HEK293 (cell line): ENCODE results near the gene TBCK.
A peak's percentile ranks its signal among the peaks of the same experiment; 100 is the strongest.

Experiments used
- CTCF ChIA-PET: fragments of 350-600 bp; formaldehyde crosslinking; extraction: SDS; loops from one replicate; lab custom pipeline; 2021; ENCODE audit warnings: antibody characterized with exemption; lab: Yijun Ruan, JAX
- POLR2A ChIA-PET: fragments of 300-600 bp; formaldehyde crosslinking; extraction: SDS; loops from one replicate; lab custom pipeline; 2020; ENCODE audit warnings: antibody characterized with exemption, inconsistent platforms; lab: Yijun Ruan, JAX
- H3K27ac ChIP-seq: fragments of 200-500 bp; sonication (Bioruptor generic); 2 replicates; pipeline ENCODE4 v1.5.1; 2014; ENCODE audit warnings: low read depth, low read length, control low read depth, inconsistent platforms; ENCODE audit errors: extremely low read depth
- H3K36me3 ChIP-seq, 2 experiments: fragments of 200-500 bp in 1 of 2; sonication (Bioruptor generic) in 1 of 2; 1 replicate in 1 of 2; 2 replicates in 1 of 2; pipeline ENCODE4 v1.5.1; 2014 to 2017; ENCODE audit warnings: inconsistent platforms in 2 of 2, low read length in 2 of 2; ENCODE audit not compliant: control insufficient read depth in 2 of 2, insufficient read depth in 1 of 2
- H3K4me1 ChIP-seq: fragments of 200-500 bp; sonication (Bioruptor generic); 2 replicates; pipeline ENCODE4 v1.5.1; 2014; ENCODE audit warnings: mild to moderate bottlenecking, low read length, inconsistent platforms; ENCODE audit not compliant: control insufficient read depth, insufficient read depth
- H3K4me3 ChIP-seq: 2 replicates; pipeline ENCODE4 v1.5.1; 2011; ENCODE audit warnings: low read depth, mild to moderate bottlenecking, control low read depth, low read length, moderate library complexity
- H3K9me3 ChIP-seq: fragments of 200-500 bp; sonication (Bioruptor generic); 2 replicates; pipeline ENCODE4 v1.5.1; 2014; ENCODE audit warnings: low read depth, low read length, inconsistent platforms; ENCODE audit not compliant: control insufficient read depth, insufficient read depth
- GLIS2 ChIP-seq: fragments of 450-650 bp; formaldehyde crosslinking; IDR thresholded peaks from 2 replicates; pipeline ENCODE4 v1.5.1; 2016; ENCODE audit warnings: missing biosample characterization, missing genetic modification characterization
- KLF9 ChIP-seq: fragments of 450-650 bp; formaldehyde crosslinking; IDR thresholded peaks from 2 replicates; pipeline ENCODE4 v1.5.1; 2016; ENCODE audit warnings: missing biosample characterization, missing genetic modification characterization, low read depth
- RBAK ChIP-seq: fragments of 450-650 bp; formaldehyde crosslinking; IDR thresholded peaks from 2 replicates; pipeline ENCODE4 v1.5.1; 2016; ENCODE audit warnings: missing biosample characterization, missing genetic modification characterization
- SP2 ChIP-seq: fragments of 450-650 bp; formaldehyde crosslinking; IDR thresholded peaks from 2 replicates; pipeline ENCODE4 v1.5.1; 2016; ENCODE audit warnings: missing biosample characterization, missing genetic modification characterization
- SP7 ChIP-seq: fragments of 450-650 bp; formaldehyde crosslinking; IDR thresholded peaks from 2 replicates; pipeline ENCODE4 v1.5.1; 2016; ENCODE audit warnings: missing biosample characterization, missing genetic modification characterization
- ZBTB17 ChIP-seq: fragments of 450-650 bp; formaldehyde crosslinking; IDR thresholded peaks from 2 replicates; pipeline ENCODE4 v1.5.1; 2016; ENCODE audit warnings: missing biosample characterization, missing genetic modification characterization
- ZBTB48 ChIP-seq: fragments of 450-650 bp; formaldehyde crosslinking; IDR thresholded peaks from 2 replicates; pipeline ENCODE4 v1.5.1; 2016; ENCODE audit warnings: missing biosample characterization, missing genetic modification characterization
- ZBTB8A ChIP-seq: fragments of 450-650 bp; formaldehyde crosslinking; IDR thresholded peaks from 2 replicates; pipeline ENCODE4 v1.5.1; 2016; ENCODE audit warnings: missing biosample characterization, missing genetic modification characterization
- ZFP37 ChIP-seq: fragments of 450-650 bp; formaldehyde crosslinking; IDR thresholded peaks from 2 replicates; pipeline ENCODE4 v1.5.1; 2016; ENCODE audit warnings: missing biosample characterization, missing genetic modification characterization
- ZNF174 ChIP-seq: fragments of 450-650 bp; formaldehyde crosslinking; IDR thresholded peaks from 2 replicates; pipeline ENCODE4 v1.5.0; 2017; ENCODE audit warnings: missing biosample characterization, mild to moderate bottlenecking, missing genetic modification characterization
- ZNF292 ChIP-seq: fragments of 450-650 bp; formaldehyde crosslinking; IDR thresholded peaks from 2 replicates; pipeline ENCODE4 v1.5.1; 2016; ENCODE audit warnings: low read depth, missing biosample characterization, missing genetic modification characterization, borderline replicate concordance
- ZNF324 ChIP-seq: fragments of 450-650 bp; formaldehyde crosslinking; IDR thresholded peaks from 2 replicates; pipeline ENCODE4 v1.5.1; 2016; ENCODE audit warnings: missing biosample characterization, missing genetic modification characterization
- ZNF335 ChIP-seq: fragments of 450-650 bp; formaldehyde crosslinking; conservative IDR thresholded peaks from 2 replicates; pipeline ENCODE4 v1.5.1; 2016; ENCODE audit warnings: missing biosample characterization, missing genetic modification characterization
- ZNF341 ChIP-seq: fragments of 450-650 bp; formaldehyde crosslinking; IDR thresholded peaks from 2 replicates; pipeline ENCODE4; 2016; ENCODE audit warnings: low read depth, missing biosample characterization, missing genetic modification characterization
- ZNF391 ChIP-seq: fragments of 450-650 bp; formaldehyde crosslinking; IDR thresholded peaks from 2 replicates; pipeline ENCODE4 v1.5.1; 2016; ENCODE audit warnings: low read depth, missing biosample characterization, missing genetic modification characterization, borderline replicate concordance
- ZNF521 ChIP-seq: fragments of 450-650 bp; formaldehyde crosslinking; IDR thresholded peaks from 2 replicates; pipeline ENCODE4 v1.5.1; 2017; ENCODE audit warnings: missing biosample characterization, mild to moderate bottlenecking, missing genetic modification characterization
- ZNF548 ChIP-seq: fragments of 450-650 bp; formaldehyde crosslinking; IDR thresholded peaks from 2 replicates; pipeline ENCODE4 v1.5.1; 2016; ENCODE audit warnings: missing biosample characterization, missing genetic modification characterization
- ZNF560 ChIP-seq: fragments of 450-650 bp; formaldehyde crosslinking; IDR thresholded peaks from 2 replicates; pipeline ENCODE4 v1.5.1; 2017; ENCODE audit warnings: missing biosample characterization, missing genetic modification characterization, borderline replicate concordance
- ZNF600 ChIP-seq: fragments of 450-650 bp; formaldehyde crosslinking; IDR thresholded peaks from 2 replicates; pipeline ENCODE4 v1.5.1; 2016; ENCODE audit warnings: missing biosample characterization, missing genetic modification characterization
- ZNF843 ChIP-seq: fragments of 450-650 bp; formaldehyde crosslinking; IDR thresholded peaks from 2 replicates; pipeline ENCODE4 v1.5.1; 2016; ENCODE audit warnings: missing biosample characterization, missing genetic modification characterization
- ZXDB ChIP-seq: fragments of 450-650 bp; formaldehyde crosslinking; IDR thresholded peaks from 2 replicates; pipeline ENCODE4 v1.5.1; 2016; ENCODE audit warnings: missing biosample characterization, missing genetic modification characterization
- TF ChIP-seq, protein P1 (sequence below): fragments of 450-650 bp; formaldehyde crosslinking; IDR thresholded peaks from 2 replicates; pipeline ENCODE4 v1.5.1; 2016; ENCODE audit warnings: missing biosample characterization, missing genetic modification characterization
- TF ChIP-seq, protein P2 (sequence below): fragments of 450-650 bp; formaldehyde crosslinking; IDR thresholded peaks from 2 replicates; pipeline ENCODE4 v1.5.1; 2016; ENCODE audit warnings: missing biosample characterization, missing genetic modification characterization
- TF ChIP-seq, protein P3 (sequence below): fragments of 450-650 bp; formaldehyde crosslinking; IDR thresholded peaks from 2 replicates; pipeline ENCODE4 v1.5.1; 2016; ENCODE audit warnings: missing biosample characterization, missing genetic modification characterization
- TF ChIP-seq, protein P4 (sequence below): fragments of 450-650 bp; formaldehyde crosslinking; optimal IDR thresholded peaks from 2 replicates; pipeline ENCODE3; 2016; ENCODE audit warnings: missing biosample characterization, mild to moderate bottlenecking, missing genetic modification characterization
- TF ChIP-seq, protein P5 (sequence below): fragments of 450-650 bp; formaldehyde crosslinking; IDR thresholded peaks from 2 replicates; pipeline ENCODE4 v1.5.1; 2016; ENCODE audit warnings: missing biosample characterization, missing genetic modification characterization

The TBCK gene

DNA sequence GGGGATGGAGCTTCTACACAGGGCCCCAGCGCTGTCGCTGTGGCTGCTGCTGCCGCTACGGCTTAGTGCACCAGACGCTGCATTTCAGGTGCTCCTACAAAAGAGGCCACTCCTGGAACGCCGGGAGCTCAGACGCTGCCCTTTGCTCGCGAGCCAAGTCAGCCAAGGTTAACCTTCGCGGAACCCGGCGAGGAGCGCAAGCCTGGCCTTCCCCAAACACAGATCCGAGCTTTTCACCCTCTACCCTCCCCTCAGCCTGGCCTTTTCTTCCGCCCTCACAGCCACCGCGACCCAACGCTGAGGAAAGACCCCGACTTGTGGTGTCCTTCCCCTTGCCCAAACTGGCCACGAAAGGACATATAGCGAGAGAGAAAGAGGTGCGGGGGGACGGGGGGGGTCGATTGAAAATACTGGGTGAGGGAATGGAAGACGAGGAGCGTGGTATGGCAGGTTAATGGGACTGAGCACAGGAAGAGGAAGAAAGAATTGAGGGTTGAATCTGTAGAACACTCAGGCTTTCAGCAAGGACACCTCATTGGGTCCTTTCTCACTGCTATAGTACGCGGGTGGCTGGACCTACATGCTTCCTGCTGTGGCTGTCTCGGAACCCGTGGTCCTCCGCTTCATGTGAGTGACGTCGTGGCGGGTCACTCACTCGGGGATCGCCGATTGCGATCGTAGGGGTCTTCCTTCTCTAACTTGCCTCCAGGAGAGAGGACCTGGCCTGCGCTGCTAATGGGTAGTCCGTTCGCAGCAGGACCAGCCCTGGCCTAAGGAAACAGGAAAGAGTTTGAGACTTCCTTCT lies at the start of gene TBCK, which contains the start of gene AIMP1:
Gene TBCK, minus strand, starts transcription at position 242 of the 805 bp plus-strand sequence. CDS start 7,249 bp downstream, outside the sequence.
Gene AIMP1, plus strand, starts transcription at position 583 of the 805 bp plus-strand sequence. CDS start 8,460 bp downstream, outside the sequence.
- ChIA-PET POLR2A (interaction anchor here (0.8 to 1.0 kb wide), 3 partner anchors 11 to 843 kb away, joined by 3 read pairs; partner anchors contain the start of gene PPA2), CTCF (interaction anchor here (0.7 to 1.1 kb wide), 4 partner anchors 12 to 1404 kb away, joined by 3 to 4 read pairs (median 3); no protein-coding TSS in a partner anchor)
- Histone ChIP-seq H3K27ac (peak within 1 kb of the TSS; percentile 91), H3K4me1 (peaks cover 2% of the 10 kb centered on the region; the same call in 1 of the 2 replicates), H3K9me3 (no peaks in the 10 kb centered on the region), H3K36me3 (peaks cover 0 to 10% of the 10 kb centered on the region in 2 experiments; a peak in 1 of 3 replicates), H3K4me3 (peak within 1 kb of the TSS; percentile 77)
- peak; percentile 79 for TF ChIP-seq ZBTB48
- peak; percentile 24; the same call in 1 of the 2 replicates for TF ChIP-seq SP2 (tag by site-specific recombination)
- no peak for TF ChIP-seq ZFP37 (tag by site-specific recombination)
- TF ChIP-seq ZXDB = peak; percentile 85
- TF ChIP-seq GLIS2 (tag by site-specific recombination) = peak; percentile 74
- no peak for TF ChIP-seq ZNF341 (tag by site-specific recombination)
- no peak for TF ChIP-seq ZNF521 (tag by site-specific recombination)
- TF ChIP-seq, protein P1, sequence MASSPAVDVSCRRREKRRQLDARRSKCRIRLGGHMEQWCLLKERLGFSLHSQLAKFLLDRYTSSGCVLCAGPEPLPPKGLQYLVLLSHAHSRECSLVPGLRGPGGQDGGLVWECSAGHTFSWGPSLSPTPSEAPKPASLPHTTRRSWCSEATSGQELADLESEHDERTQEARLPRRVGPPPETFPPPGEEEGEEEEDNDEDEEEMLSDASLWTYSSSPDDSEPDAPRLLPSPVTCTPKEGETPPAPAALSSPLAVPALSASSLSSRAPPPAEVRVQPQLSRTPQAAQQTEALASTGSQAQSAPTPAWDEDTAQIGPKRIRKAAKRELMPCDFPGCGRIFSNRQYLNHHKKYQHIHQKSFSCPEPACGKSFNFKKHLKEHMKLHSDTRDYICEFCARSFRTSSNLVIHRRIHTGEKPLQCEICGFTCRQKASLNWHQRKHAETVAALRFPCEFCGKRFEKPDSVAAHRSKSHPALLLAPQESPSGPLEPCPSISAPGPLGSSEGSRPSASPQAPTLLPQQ (tag by site-specific recombination) = peak; percentile 56; the same call in 1 of the 2 replicates
- TF ChIP-seq KLF9 (tag by site-specific recombination) = peak; percentile 12; the same call in 1 of the 2 replicates
- 0 out of 2 replicates have a peak, but pooled peaks have one; percentile 51 for TF ChIP-seq ZNF843 (tag by site-specific recombination)
- TF ChIP-seq, protein P2, sequence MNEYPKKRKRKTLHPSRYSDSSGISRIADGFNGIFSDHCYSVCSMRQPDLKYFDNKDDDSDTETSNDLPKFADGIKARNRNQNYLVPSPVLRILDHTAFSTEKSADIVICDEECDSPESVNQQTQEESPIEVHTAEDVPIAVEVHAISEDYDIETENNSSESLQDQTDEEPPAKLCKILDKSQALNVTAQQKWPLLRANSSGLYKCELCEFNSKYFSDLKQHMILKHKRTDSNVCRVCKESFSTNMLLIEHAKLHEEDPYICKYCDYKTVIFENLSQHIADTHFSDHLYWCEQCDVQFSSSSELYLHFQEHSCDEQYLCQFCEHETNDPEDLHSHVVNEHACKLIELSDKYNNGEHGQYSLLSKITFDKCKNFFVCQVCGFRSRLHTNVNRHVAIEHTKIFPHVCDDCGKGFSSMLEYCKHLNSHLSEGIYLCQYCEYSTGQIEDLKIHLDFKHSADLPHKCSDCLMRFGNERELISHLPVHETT (tag by site-specific recombination) = peak; percentile 67; the same call in 1 of the 2 replicates
- TF ChIP-seq ZNF335 (tag by site-specific recombination) = peak; percentile 100
- no peak for TF ChIP-seq ZNF324 (tag by site-specific recombination)
- no peak for TF ChIP-seq RBAK (tag by site-specific recombination)
- TF ChIP-seq ZNF174 (tag by site-specific recombination) = no peak
- peak; percentile 53 for TF ChIP-seq SP7
- no peak for TF ChIP-seq ZNF391 (tag by site-specific recombination)
- no peak for TF ChIP-seq ZNF548 (tag by site-specific recombination)
- peak; percentile 93 for TF ChIP-seq ZBTB17 (tag by site-specific recombination)
- no peak for TF ChIP-seq ZNF560 (tag by site-specific recombination)
- no peak for TF ChIP-seq ZNF292 (tag by site-specific recombination)
- no peak; the same call in 1 of the 2 replicates for TF ChIP-seq ZNF600 (tag by site-specific recombination)
- TF ChIP-seq, protein P3, sequence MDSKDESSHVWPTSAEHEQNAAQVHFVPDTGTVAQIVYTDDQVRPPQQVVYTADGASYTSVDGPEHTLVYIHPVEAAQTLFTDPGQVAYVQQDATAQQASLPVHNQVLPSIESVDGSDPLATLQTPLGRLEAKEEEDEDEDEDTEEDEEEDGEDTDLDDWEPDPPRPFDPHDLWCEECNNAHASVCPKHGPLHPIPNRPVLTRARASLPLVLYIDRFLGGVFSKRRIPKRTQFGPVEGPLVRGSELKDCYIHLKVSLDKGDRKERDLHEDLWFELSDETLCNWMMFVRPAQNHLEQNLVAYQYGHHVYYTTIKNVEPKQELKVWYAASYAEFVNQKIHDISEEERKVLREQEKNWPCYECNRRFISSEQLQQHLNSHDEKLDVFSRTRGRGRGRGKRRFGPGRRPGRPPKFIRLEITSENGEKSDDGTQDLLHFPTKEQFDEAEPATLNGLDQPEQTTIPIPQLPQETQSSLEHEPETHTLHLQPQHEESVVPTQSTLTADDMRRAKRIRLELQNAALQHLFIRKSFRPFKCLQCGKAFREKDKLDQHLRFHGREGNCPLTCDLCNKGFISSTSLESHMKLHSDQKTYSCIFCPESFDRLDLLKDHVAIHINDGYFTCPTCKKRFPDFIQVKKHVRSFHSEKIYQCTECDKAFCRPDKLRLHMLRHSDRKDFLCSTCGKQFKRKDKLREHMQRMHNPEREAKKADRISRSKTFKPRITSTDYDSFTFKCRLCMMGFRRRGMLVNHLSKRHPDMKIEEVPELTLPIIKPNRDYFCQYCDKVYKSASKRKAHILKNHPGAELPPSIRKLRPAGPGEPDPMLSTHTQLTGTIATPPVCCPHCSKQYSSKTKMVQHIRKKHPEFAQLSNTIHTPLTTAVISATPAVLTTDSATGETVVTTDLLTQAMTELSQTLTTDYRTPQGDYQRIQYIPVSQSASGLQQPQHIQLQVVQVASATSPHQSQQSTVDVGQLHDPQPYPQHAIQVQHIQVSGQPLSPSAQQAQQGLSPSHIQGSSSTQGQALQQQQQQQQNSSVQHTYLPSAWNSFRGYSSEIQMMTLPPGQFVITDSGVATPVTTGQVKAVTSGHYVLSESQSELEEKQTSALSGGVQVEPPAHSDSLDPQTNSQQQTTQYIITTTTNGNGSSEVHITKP (tag by site-specific recombination) = peak; percentile 71
- TF ChIP-seq, protein P4, sequence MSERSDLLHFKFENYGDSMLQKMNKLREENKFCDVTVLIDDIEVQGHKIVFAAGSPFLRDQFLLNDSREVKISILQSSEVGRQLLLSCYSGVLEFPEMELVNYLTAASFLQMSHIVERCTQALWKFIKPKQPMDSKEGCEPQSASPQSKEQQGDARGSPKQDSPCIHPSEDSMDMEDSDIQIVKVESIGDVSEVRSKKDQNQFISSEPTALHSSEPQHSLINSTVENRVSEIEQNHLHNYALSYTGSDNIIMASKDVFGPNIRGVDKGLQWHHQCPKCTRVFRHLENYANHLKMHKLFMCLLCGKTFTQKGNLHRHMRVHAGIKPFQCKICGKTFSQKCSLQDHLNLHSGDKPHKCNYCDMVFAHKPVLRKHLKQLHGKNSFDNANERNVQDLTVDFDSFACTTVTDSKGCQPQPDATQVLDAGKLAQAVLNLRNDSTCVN = peak; percentile 28
- TF ChIP-seq ZBTB8A (tag by site-specific recombination) = peak; percentile 41; the same call in 1 of the 2 replicates
- TF ChIP-seq, protein P5, sequence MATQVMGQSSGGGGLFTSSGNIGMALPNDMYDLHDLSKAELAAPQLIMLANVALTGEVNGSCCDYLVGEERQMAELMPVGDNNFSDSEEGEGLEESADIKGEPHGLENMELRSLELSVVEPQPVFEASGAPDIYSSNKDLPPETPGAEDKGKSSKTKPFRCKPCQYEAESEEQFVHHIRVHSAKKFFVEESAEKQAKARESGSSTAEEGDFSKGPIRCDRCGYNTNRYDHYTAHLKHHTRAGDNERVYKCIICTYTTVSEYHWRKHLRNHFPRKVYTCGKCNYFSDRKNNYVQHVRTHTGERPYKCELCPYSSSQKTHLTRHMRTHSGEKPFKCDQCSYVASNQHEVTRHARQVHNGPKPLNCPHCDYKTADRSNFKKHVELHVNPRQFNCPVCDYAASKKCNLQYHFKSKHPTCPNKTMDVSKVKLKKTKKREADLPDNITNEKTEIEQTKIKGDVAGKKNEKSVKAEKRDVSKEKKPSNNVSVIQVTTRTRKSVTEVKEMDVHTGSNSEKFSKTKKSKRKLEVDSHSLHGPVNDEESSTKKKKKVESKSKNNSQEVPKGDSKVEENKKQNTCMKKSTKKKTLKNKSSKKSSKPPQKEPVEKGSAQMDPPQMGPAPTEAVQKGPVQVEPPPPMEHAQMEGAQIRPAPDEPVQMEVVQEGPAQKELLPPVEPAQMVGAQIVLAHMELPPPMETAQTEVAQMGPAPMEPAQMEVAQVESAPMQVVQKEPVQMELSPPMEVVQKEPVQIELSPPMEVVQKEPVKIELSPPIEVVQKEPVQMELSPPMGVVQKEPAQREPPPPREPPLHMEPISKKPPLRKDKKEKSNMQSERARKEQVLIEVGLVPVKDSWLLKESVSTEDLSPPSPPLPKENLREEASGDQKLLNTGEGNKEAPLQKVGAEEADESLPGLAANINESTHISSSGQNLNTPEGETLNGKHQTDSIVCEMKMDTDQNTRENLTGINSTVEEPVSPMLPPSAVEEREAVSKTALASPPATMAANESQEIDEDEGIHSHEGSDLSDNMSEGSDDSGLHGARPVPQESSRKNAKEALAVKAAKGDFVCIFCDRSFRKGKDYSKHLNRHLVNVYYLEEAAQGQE = peak; percentile 81
